ENCODE data around the gene SMPD2. TPM values are rescaled to one million over a fixed set of nuclear protein-coding genes. Genes with fewer than 3 reads are reported as not detected.

Gene SMPD2
- total and polyA plus RNA-seq, 2 experiments from 2014 or later, result 11.1 to 12.5 TPM

DNA sequence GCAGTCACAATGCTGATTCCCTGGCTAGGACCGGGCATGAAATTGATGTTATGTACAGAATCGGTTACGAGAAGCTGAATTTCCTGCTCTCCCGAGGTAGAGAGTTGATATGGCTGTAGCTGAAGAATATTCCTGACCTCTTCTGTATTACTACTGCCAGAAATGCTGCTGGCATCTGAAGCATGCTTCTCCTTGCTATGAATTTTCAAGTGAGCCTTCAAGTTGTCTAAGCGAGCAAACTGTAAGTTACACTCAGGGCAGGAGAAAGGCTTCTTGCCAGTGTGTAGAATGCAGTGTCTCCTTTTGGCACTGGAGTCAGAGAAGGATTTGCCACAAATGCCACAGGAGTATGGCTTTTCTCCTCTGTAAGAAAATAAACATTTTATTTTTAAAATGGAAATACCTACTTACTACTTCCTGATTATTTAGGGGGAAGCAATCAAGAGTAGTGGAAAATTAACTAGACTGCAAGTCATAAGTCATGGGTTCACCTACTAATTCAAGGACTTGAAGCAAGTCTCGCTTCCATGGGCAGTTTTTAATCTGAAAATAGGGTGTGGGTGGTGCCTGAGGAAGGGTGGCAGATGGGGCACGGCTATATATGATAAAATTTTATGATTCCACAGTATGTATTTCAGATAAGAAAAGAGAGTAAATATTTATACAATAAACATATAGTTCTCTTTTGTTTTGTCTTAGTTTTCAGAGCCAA lies 25.8 kb downstream of the SMPD2 start:
- peak overlapping the region; percentile 48 for H3K27ac ChIP-seq
- no peak overlapping the region for H3K4me3 ChIP-seq
- peaks cover 21% of the 10 kb centered on the region for H3K36me3 ChIP-seq
- TF ChIP-seq, protein P1, sequence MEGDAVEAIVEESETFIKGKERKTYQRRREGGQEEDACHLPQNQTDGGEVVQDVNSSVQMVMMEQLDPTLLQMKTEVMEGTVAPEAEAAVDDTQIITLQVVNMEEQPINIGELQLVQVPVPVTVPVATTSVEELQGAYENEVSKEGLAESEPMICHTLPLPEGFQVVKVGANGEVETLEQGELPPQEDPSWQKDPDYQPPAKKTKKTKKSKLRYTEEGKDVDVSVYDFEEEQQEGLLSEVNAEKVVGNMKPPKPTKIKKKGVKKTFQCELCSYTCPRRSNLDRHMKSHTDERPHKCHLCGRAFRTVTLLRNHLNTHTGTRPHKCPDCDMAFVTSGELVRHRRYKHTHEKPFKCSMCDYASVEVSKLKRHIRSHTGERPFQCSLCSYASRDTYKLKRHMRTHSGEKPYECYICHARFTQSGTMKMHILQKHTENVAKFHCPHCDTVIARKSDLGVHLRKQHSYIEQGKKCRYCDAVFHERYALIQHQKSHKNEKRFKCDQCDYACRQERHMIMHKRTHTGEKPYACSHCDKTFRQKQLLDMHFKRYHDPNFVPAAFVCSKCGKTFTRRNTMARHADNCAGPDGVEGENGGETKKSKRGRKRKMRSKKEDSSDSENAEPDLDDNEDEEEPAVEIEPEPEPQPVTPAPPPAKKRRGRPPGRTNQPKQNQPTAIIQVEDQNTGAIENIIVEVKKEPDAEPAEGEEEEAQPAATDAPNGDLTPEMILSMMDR (IDR thresholded peaks at IDR 0.05; ENCODE audit: low read depth, low read length), result no peak
- H3K27me3 ChIP-seq, result no peaks in the 10 kb centered on the region
- H3K4me1 ChIP-seq (ENCODE audit: low read depth), result peaks cover 4% of the 10 kb centered on the region
- peak in 1 of 2 donors; percentile 20 for DNase-seq (ENCODE audit: low read depth in 1 of 2, low spot score in 1 of 2)
- no peaks in the 10 kb centered on the region for H3K9me3 ChIP-seq (ENCODE audit: low read depth)

- Histone ChIP-seq H3K27ac (no peak overlapping the region), H3K4me1 (ENCODE audit: low read depth) (peaks cover 4% of the 10 kb centered on the region), H3K36me3 (peaks cover 21% of the 10 kb centered on the region), H3K27me3 (no peaks in the 10 kb centered on the region), H3K9me3 (ENCODE audit: low read depth) (no peaks in the 10 kb centered on the region), H3K4me3 (no peak overlapping the region)
- DNase-seq (ENCODE audit: low read depth in 1 of 2, low spot score in 1 of 2), result no peak
- TF ChIP-seq, protein P1 (IDR thresholded peaks at IDR 0.05; ENCODE audit: low read depth, low read length), result no peak
Measured at GRCh38 chr6:109467696-109468095, 27.2 kb downstream of the SMPD2 start.

DNA sequence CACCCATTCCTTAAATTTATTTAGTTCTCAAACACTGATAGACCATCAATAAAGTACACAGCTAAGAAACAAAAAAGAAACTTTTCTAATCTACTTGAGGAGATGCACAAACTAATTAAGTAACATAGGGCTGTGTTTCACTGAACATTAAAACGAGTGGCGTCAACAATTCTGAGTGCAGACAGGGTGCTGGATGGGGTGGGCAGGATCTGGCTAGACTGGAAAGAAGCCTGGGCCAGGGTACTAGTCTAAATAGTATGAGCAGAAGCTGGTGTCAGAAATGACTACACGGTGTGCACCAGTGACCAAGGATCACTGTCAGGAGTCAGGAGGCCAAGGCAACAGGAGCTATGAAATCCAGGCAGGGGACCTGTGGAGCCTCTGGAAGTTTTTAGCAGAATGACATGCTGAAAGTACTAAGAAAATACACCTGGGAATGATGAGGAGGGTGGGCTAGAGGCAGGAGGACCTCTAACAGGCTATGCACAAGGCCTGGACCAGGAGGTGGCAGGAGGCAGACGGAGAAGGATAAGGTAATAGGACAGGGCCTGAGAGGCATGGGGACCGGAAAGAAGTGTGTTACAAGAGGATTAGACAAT lies 29.2 kb downstream of the SMPD2 start:
- peaks cover 4% of the 10 kb centered on the region for H3K4me1 ChIP-seq (ENCODE audit: low read depth)
- no peak overlapping the region for H3K27ac ChIP-seq
- H3K36me3 ChIP-seq, result peaks cover 21% of the 10 kb centered on the region
- no peak for DNase-seq (ENCODE audit: low read depth in 1 of 2, low spot score in 1 of 2)
- H3K27me3 ChIP-seq, result no peaks in the 10 kb centered on the region
- TF ChIP-seq, protein P1 (IDR thresholded peaks at IDR 0.05; ENCODE audit: low read depth, low read length), result no peak
- no peaks in the 10 kb centered on the region for H3K9me3 ChIP-seq (ENCODE audit: low read depth)
- H3K4me3 ChIP-seq, result no peak overlapping the region

DNA sequence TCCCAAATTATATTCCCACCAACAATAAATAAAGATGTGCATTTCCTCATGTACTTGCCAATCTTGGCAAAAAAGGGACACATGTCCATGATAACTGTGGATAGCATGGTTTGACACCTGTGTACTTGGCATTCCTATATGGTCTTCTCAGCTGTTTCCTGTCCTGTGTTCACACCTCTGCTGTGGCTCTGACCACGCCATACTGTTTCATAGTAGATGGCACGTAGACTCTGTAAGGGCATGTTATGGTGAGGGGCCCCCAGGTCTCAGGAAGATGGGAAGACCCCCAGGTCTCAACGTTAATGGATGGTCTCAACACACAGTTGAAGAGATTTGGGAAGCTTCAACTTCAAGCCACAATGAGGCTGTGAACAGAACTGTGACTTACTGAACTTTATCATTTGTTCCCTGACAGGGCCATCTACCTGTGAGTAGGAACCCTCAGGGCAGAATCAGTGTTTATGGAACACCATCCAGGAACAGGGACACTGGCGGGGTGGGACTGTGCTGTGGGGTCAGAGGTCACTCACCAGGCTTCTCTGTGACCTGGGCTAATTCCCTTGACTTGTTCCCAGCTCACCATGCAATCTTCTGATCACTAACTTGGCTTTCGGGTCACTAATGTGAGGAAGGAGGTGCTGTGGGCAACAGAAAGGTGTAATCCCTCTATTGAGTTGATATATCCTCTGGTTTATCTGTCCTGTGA lies 30.7 kb downstream of the SMPD2 start:
- no peak for DNase-seq (ENCODE audit: low read depth in 1 of 2, low spot score in 1 of 2)
- H3K9me3 ChIP-seq (ENCODE audit: low read depth), result no peaks in the 10 kb centered on the region
- TF ChIP-seq, protein P1 (IDR thresholded peaks at IDR 0.05; ENCODE audit: low read depth, low read length), result no peak
- no peak overlapping the region for H3K4me3 ChIP-seq
- H3K4me1 ChIP-seq (ENCODE audit: low read depth), result no peaks in the 10 kb centered on the region
- H3K27ac ChIP-seq, result no peak overlapping the region
- peaks cover 23% of the 10 kb centered on the region for H3K36me3 ChIP-seq
- H3K27me3 ChIP-seq, result no peaks in the 10 kb centered on the region

DNA sequence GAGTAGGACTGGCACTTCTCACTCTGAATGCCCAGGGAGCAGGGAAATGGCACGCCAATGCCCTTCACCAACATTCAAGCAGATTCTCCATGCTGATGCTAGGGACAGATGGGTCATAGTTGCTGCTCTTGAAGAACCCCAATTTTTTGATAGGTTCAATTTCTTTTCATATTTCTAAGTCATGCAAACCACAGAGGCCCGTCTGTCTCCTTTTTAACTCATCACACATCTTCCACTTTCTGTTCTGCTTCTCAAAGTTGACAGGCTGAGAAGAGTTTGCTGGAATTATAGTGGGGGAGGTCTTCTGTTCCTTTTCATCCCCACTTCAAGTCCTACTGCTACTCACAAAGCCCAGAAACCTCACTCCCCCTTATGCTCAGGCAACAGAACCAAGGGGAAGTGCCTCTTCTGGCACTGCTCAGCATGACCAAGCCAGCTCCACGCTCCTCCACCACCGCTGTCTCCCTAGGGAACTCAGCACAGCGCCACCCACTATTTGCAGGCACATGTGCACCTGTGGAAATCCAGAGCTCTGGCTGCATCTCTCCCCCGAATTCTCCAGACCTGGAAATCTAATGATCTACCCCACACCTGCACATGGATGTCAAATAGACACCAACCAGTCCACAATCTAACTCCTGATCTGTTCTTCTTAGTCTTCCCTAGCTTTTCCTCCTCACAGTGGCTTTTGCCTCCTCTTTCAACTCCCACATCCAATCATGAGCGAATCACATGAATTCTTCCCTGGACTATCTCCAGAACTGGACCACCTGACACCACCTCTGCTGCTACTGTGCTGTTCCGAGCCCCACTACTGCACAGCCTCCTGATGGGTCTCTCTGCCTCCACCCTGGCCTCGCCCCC lies 31.8 kb downstream of the SMPD2 start:
- Histone ChIP-seq H3K9me3 (ENCODE audit: low read depth) (no peaks in the 10 kb centered on the region), H3K4me1 (ENCODE audit: low read depth) (no peaks in the 10 kb centered on the region), H3K27me3 (no peaks in the 10 kb centered on the region), H3K27ac (no peak overlapping the region), H3K4me3 (no peak overlapping the region), H3K36me3 (peaks cover 17% of the 10 kb centered on the region)
- TF ChIP-seq, protein P1 (IDR thresholded peaks at IDR 0.05; ENCODE audit: low read depth, low read length), result no peak
- DNase-seq (ENCODE audit: low read depth in 1 of 2, low spot score in 1 of 2), result no peak
